ENCODE results near the gene PPP1R9B. TPM values are rescaled to one million over a fixed set of nuclear protein-coding genes. Genes with fewer than 3 reads are reported as not detected.

PPP1R9B gene
- total RNA-seq, 1 donor from 2014 or later, result 176 TPM

GRCh38 chr17:50161911-50162288 lies 11.4 kb upstream of the PPP1R9B start:
- no peak for DNase-seq (ENCODE audit: extremely low spot score, unreplicated experiment)
- no peaks in the 10 kb centered on the region for H3K36me3 Mint-ChIP-seq (ENCODE audit: unreplicated experiment)
- peak overlapping the region; percentile 76 for H3K27ac Mint-ChIP-seq (ENCODE audit: unreplicated experiment)
- H3K9me3 Mint-ChIP-seq (ENCODE audit: unreplicated experiment), result no peaks in the 10 kb centered on the region
- peaks cover 25% of the 10 kb centered on the region for H3K4me1 Mint-ChIP-seq (ENCODE audit: unreplicated experiment)
- H3K27me3 Mint-ChIP-seq (ENCODE audit: unreplicated experiment), result no peaks in the 10 kb centered on the region
- TF ChIP-seq, protein P1, sequence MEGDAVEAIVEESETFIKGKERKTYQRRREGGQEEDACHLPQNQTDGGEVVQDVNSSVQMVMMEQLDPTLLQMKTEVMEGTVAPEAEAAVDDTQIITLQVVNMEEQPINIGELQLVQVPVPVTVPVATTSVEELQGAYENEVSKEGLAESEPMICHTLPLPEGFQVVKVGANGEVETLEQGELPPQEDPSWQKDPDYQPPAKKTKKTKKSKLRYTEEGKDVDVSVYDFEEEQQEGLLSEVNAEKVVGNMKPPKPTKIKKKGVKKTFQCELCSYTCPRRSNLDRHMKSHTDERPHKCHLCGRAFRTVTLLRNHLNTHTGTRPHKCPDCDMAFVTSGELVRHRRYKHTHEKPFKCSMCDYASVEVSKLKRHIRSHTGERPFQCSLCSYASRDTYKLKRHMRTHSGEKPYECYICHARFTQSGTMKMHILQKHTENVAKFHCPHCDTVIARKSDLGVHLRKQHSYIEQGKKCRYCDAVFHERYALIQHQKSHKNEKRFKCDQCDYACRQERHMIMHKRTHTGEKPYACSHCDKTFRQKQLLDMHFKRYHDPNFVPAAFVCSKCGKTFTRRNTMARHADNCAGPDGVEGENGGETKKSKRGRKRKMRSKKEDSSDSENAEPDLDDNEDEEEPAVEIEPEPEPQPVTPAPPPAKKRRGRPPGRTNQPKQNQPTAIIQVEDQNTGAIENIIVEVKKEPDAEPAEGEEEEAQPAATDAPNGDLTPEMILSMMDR (IDR thresholded peaks at IDR 0.05), result no peak
- peak overlapping the region; percentile 79 for H3K4me3 Mint-ChIP-seq (ENCODE audit: unreplicated experiment)

- no peaks in the 10 kb centered on the region for H3K27me3 Mint-ChIP-seq (ENCODE audit: unreplicated experiment)
- peak overlapping the region; percentile 79 for H3K4me3 Mint-ChIP-seq (ENCODE audit: unreplicated experiment)
- DNase-seq (ENCODE audit: extremely low spot score, unreplicated experiment), result peak; percentile 98
- H3K4me1 Mint-ChIP-seq (ENCODE audit: unreplicated experiment), result peaks cover 22% of the 10 kb centered on the region
- TF ChIP-seq, protein P1 (IDR thresholded peaks at IDR 0.05), result peak; percentile 96
- peak overlapping the region; percentile 76 for H3K27ac Mint-ChIP-seq (ENCODE audit: unreplicated experiment)
- no peaks in the 10 kb centered on the region for H3K9me3 Mint-ChIP-seq (ENCODE audit: unreplicated experiment)
- H3K36me3 Mint-ChIP-seq (ENCODE audit: unreplicated experiment), result no peaks in the 10 kb centered on the region
Measured at GRCh38 chr17:50161023-50161910, 10.8 kb upstream of the PPP1R9B start.

- peaks cover 18% of the 10 kb centered on the region for H3K4me1 Mint-ChIP-seq (ENCODE audit: unreplicated experiment)
- TF ChIP-seq, protein P1 (IDR thresholded peaks at IDR 0.05), result no peak
- H3K4me3 Mint-ChIP-seq (ENCODE audit: unreplicated experiment), result no peak overlapping the region
- H3K36me3 Mint-ChIP-seq (ENCODE audit: unreplicated experiment), result no peaks in the 10 kb centered on the region
- H3K27me3 Mint-ChIP-seq (ENCODE audit: unreplicated experiment), result no peaks in the 10 kb centered on the region
- H3K9me3 Mint-ChIP-seq (ENCODE audit: unreplicated experiment), result no peaks in the 10 kb centered on the region
- no peak overlapping the region for H3K27ac Mint-ChIP-seq (ENCODE audit: unreplicated experiment)
- DNase-seq (ENCODE audit: extremely low spot score, unreplicated experiment), result no peak
Measured at GRCh38 chr17:50157891-50158290, 7.4 kb upstream of the PPP1R9B start.

GRCh38 chr17:50155115-50155819 lies 4.8 kb upstream of the PPP1R9B start:
- Mint-ChIP-seq H3K4me1 (ENCODE audit: unreplicated experiment) (peaks cover 13% of the 10 kb centered on the region), H3K4me3 (ENCODE audit: unreplicated experiment) (no peak overlapping the region), H3K36me3 (ENCODE audit: unreplicated experiment) (no peaks in the 10 kb centered on the region), H3K27me3 (ENCODE audit: unreplicated experiment) (no peaks in the 10 kb centered on the region), H3K27ac (ENCODE audit: unreplicated experiment) (no peak overlapping the region), H3K9me3 (ENCODE audit: unreplicated experiment) (no peaks in the 10 kb centered on the region)
- DNase-seq (ENCODE audit: extremely low spot score, unreplicated experiment), result no peak
- TF ChIP-seq, protein P1 (IDR thresholded peaks at IDR 0.05), result no peak

- Mint-ChIP-seq H3K9me3 (ENCODE audit: unreplicated experiment) (no peaks in the 10 kb centered on the region), H3K27me3 (ENCODE audit: unreplicated experiment) (no peaks in the 10 kb centered on the region), H3K27ac (ENCODE audit: unreplicated experiment) (no peak overlapping the region), H3K4me1 (ENCODE audit: unreplicated experiment) (peaks cover 10% of the 10 kb centered on the region), H3K36me3 (ENCODE audit: unreplicated experiment) (no peaks in the 10 kb centered on the region), H3K4me3 (ENCODE audit: unreplicated experiment) (no peak overlapping the region)
- TF ChIP-seq, protein P1 (IDR thresholded peaks at IDR 0.05), result no peak
- DNase-seq (ENCODE audit: extremely low spot score, unreplicated experiment), result no peak
Measured at GRCh38 chr17:50154604-50155003, 4.1 kb upstream of the PPP1R9B start.

Data from osteocyte (in vitro differentiated cells).